Mucosa of rectum (tissue), 2 donors: Measurements from ENCODE around the gene FNIP1.
"Not testable (repeated sequence)": the region's sequence is repeated elsewhere in the genome, so short reads cannot be mapped to it uniquely, and the experiment has no call there.

Source experiments
- H3K27ac ChIP-seq, 2 donors: one replicate each; pipeline ENCODE4 v1.7.0; 2013; ENCODE audit warnings: inconsistent platforms in 2 of 2, low read depth in 2 of 2, low read length in 2 of 2
- H3K27me3 ChIP-seq, 2 donors: one replicate each; pipeline ENCODE4 v1.7.0; 2013; ENCODE audit warnings: low read length in 2 of 2; ENCODE audit not compliant: control insufficient read depth in 2 of 2, insufficient read depth in 2 of 2
- H3K36me3 ChIP-seq, 2 donors: one replicate each; pipeline ENCODE4 v1.7.0; 2013; ENCODE audit warnings: low read length in 2 of 2; ENCODE audit not compliant: control insufficient read depth in 2 of 2, insufficient read depth in 2 of 2
- H3K4me1 ChIP-seq, 2 donors: one replicate each; pipeline ENCODE4 v1.7.0; 2013; ENCODE audit warnings: low read length in 2 of 2, mild to moderate bottlenecking in 1 of 2; ENCODE audit not compliant: control insufficient read depth in 2 of 2, insufficient read depth in 2 of 2
- H3K4me3 ChIP-seq, 2 donors: one replicate each; pipeline ENCODE4 v1.7.0; 2013; ENCODE audit warnings: low read length in 2 of 2
- H3K9ac ChIP-seq, 2 donors: one replicate each; pipeline ENCODE4 v1.7.0; 2013; ENCODE audit warnings: low read length in 2 of 2, low read depth in 1 of 2, mild to moderate bottlenecking in 1 of 2
- H3K9me3 ChIP-seq, 2 donors: one replicate each; pipeline ENCODE4 v1.7.0; 2013; ENCODE audit warnings: low read length in 2 of 2; ENCODE audit not compliant: control insufficient read depth in 2 of 2
- donor health status: healthy.
- donor health status: Normal muscosa, but diverticular disease.

FNIP1 gene

DNA sequence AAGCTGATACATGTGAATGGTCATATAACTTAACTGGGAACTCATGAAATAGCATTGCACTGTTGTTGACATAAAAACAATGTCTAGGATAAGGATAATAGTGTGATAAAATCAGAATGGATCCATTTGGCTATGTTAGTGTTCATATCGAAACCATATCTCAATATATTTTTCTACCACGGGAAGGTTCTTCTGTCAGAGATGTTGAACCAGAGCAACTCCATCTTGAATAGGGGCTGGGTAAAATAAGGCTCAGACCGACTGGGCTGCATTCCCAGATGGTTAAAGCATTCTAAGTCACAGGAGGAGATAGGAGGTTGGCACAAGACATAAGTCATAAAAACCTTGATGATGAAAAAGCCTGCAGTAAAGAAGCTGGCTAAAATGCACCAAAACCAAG lies 56.3 kb downstream of the FNIP1 start:
- H3K4me1 ChIP-seq, result no peaks in the 10 kb centered on the region
- H3K4me3 ChIP-seq, result no peak overlapping the region
- no peak overlapping the region for H3K27ac ChIP-seq
- H3K36me3 ChIP-seq, result peaks cover 6 to 7% of the 10 kb centered on the region in 2 donors
- no peaks in the 10 kb centered on the region for H3K9me3 ChIP-seq
- H3K9ac ChIP-seq, result no peak overlapping the region
- no peaks in the 10 kb centered on the region for H3K27me3 ChIP-seq

- no peaks in the 10 kb centered on the region for H3K4me1 ChIP-seq
- no peaks in the 10 kb centered on the region for H3K9me3 ChIP-seq
- H3K9ac ChIP-seq, result no peak overlapping the region
- no peak overlapping the region for H3K27ac ChIP-seq
- H3K36me3 ChIP-seq, result peaks cover 0 to 3% of the 10 kb centered on the region in 2 donors
- H3K27me3 ChIP-seq, result no peaks in the 10 kb centered on the region
- H3K4me3 ChIP-seq, result no peak overlapping the region
These were observed 61.4 kb downstream of the FNIP1 start for GRCh38 chr5:131735393-131735792.

DNA sequence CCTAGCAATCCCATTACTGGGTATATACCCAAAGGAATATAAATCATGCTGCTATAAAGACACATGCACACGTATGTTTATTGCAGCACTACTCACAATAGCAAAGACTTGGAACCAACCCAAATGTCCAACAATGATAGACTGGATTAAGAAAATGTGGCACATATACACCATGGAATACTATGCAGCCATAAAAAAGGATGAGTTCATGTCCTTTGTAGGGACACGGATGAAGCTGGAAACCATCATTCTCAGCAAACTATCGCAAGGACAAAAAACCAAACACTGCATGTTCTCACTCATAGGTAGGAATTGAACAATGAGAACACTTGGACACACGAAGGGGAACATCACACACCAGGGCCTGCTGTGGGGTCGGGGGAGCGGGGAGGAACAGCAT lies 61.9 kb downstream of the FNIP1 start:
- H3K4me3 ChIP-seq, H3K27me3 ChIP-seq, H3K36me3 ChIP-seq, H3K9ac ChIP-seq, H3K4me1 ChIP-seq, H3K9me3 ChIP-seq, H3K27ac ChIP-seq: not testable (repeated sequence)

DNA sequence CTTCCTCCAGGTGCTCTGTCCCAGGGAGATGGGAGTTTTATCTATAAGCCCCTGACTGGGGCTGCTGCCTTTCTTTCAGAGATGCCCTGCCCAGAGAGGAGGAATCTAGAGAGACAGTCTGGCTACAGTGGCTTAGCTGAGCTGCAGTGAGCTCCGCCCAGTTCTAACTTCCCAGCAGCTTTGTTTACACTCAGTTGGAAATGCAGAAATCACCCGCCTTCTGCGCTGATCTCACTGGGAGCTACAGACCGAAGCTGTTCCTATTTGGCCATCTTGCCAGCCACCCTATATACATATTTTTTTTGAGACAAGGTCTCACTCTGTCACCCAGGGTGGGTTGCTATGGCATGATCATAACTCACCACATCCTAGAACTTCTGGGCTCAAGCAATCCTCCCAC lies 67.5 kb downstream of the FNIP1 start:
- H3K9me3 ChIP-seq, H3K9ac ChIP-seq, H3K27ac ChIP-seq, H3K27me3 ChIP-seq, H3K4me1 ChIP-seq, H3K4me3 ChIP-seq: not testable (repeated sequence)
- H3K36me3 ChIP-seq, result peaks cover 6 to 13% of the 10 kb centered on the region in 2 donors

DNA sequence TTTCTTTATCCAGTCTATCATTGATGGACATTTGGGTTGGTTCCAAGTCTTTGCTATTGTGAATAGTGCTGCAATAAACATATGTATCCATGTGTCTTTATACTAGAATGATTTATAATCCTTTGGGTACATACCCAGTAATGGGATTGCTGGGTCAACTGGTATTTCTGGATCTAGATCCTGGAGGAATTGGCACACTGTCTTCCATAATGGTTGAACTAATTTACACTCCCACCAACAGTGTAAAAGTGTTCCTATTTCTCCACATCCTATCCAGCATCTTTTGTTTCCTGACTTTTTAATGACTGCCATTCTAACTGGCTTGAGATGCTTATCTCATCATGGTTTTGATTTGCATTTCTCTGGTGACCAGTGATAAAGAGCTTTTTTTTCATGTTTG lies 72.7 kb downstream of the FNIP1 start:
- not testable (repeated sequence) for H3K4me3 ChIP-seq

GRCh38 chr5:131720714-131721113 lies 76.1 kb downstream of the FNIP1 start:
- Histone ChIP-seq H3K9ac (no peak overlapping the region), H3K27me3 (no peaks in the 10 kb centered on the region), H3K4me1 (no peaks in the 10 kb centered on the region), H3K4me3 (no peak overlapping the region), H3K27ac (no peak overlapping the region), H3K9me3 (no peaks in the 10 kb centered on the region), H3K36me3 (peaks cover 5 to 11% of the 10 kb centered on the region in 2 donors)

More for the DNA sequence above, 72.7 kb downstream of the FNIP1 start:
- not testable (repeated sequence) for H3K27ac ChIP-seq, H3K9ac ChIP-seq, H3K27me3 ChIP-seq, H3K9me3 ChIP-seq, H3K4me1 ChIP-seq
- peaks cover 7 to 11% of the 10 kb centered on the region in 2 donors for H3K36me3 ChIP-seq

- H3K4me3 ChIP-seq, result no peak overlapping the region
- H3K27me3 ChIP-seq, result no peaks in the 10 kb centered on the region
- no peak overlapping the region for H3K9ac ChIP-seq
- peaks cover 7 to 13% of the 10 kb centered on the region in 2 donors for H3K36me3 ChIP-seq
- no peaks in the 10 kb centered on the region for H3K4me1 ChIP-seq
- no peaks in the 10 kb centered on the region for H3K9me3 ChIP-seq
- no peak overlapping the region for H3K27ac ChIP-seq
These were observed 77.3 kb downstream of the FNIP1 start for GRCh38 chr5:131719564-131719963.

DNA sequence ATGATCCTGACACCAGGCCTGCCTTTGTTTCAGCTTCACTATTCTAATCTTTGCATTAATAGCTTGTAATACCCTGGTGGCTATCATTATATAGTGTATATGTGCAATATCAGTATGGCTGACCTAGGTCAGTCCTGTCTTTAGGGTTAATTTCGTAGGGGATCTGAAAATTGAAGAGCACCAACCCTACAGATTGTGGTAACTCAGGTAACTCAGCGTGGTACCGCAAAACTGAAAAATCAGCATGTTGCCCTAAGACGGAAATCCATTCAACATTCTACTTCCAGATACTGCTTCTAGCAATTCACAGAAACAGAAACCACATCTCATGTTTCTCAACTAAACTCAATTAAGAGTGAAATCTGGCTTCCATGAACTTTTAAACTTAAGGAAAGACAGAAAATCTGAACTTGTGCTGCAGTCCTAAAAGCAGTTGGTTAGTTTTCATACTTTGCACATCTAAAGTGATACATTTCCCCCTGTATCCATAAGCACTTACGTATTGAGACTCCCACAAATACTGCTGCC lies 78.3 kb downstream of the FNIP1 start:
- no peaks in the 10 kb centered on the region for H3K4me1 ChIP-seq
- peaks cover 12 to 19% of the 10 kb centered on the region in 2 donors for H3K36me3 ChIP-seq
- no peak overlapping the region for H3K9ac ChIP-seq
- H3K9me3 ChIP-seq, result no peaks in the 10 kb centered on the region
- H3K4me3 ChIP-seq, result no peak overlapping the region
- no peak overlapping the region for H3K27ac ChIP-seq
- H3K27me3 ChIP-seq, result no peaks in the 10 kb centered on the region

DNA sequence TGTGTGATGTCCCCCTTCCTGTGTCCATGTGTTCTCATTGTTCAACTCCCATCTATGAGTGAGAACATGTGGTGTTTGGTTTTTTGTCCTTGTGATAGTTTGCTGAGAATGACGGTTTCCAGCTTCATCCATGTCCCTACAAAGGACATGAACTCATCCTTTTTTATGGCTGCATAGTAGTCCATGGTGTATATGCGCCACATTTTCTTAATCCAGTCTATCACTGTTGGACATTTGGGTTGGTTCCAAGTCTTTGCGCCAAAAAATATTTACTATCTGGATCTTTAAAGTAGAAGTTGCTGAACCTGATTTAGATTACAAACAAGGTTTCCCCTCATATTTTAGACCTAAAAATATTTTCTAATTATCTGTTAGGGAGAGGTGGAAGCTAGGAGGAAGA lies 79.7 kb downstream of the FNIP1 start:
- H3K4me1 ChIP-seq, H3K9ac ChIP-seq, H3K9me3 ChIP-seq, H3K4me3 ChIP-seq, H3K27ac ChIP-seq, H3K27me3 ChIP-seq: not testable (repeated sequence)
- peaks cover 12 to 19% of the 10 kb centered on the region in 2 donors for H3K36me3 ChIP-seq

GRCh38 chr5:131716650-131717049 lies 80.2 kb downstream of the FNIP1 start:
- Histone ChIP-seq H3K4me3 (no peak overlapping the region), H3K4me1 (no peaks in the 10 kb centered on the region), H3K9me3 (no peaks in the 10 kb centered on the region), H3K27ac (no peak overlapping the region), H3K36me3 (peaks cover 12 to 19% of the 10 kb centered on the region in 2 donors), H3K27me3 (no peaks in the 10 kb centered on the region), H3K9ac (no peak overlapping the region)

DNA sequence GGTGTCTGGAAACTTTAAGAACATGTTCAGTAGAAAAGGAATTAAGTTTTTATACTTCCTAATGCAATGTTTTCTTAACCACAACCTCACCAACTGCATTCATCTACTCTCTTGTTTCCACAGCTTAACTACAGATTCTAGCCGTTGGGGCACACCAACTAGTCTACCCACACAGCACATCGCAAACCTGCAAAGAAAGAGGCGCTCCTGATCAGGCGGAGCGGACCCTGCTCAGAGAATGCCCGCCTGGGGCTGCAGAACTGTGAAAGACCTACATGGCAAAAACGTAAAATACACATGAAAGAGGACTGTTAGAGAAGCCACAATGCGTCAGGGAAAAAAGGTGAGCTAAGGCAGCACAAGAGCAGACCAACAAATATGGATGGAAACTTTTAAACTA lies 86.4 kb downstream of the FNIP1 start:
- Histone ChIP-seq H3K9ac (no peak overlapping the region), H3K4me3 (no peak overlapping the region), H3K36me3 (peaks cover 13 to 20% of the 10 kb centered on the region in 2 donors), H3K27ac (no peak overlapping the region), H3K4me1 (no peaks in the 10 kb centered on the region), H3K27me3 (no peaks in the 10 kb centered on the region), H3K9me3 (no peaks in the 10 kb centered on the region)
